HEK293T (cell line): ENCODE results near the gene FERMT2.

Source experiments
- CTCF ChIA-PET: fragments of 350-600 bp; formaldehyde crosslinking; extraction: SDS; loops from one replicate; lab custom pipeline; 2021; ENCODE audit warnings: antibody characterized with exemption, inconsistent platforms; lab: Yijun Ruan, JAX
- POLR2A ChIA-PET: fragments of 350-600 bp; formaldehyde crosslinking; extraction: SDS; loops from one replicate; lab custom pipeline; 2020; ENCODE audit warnings: antibody characterized with exemption, inconsistent platforms; lab: Yijun Ruan, JAX
- DNase-seq: peaks from one replicate; pipeline ENCODE4 v3.0.0; 2012; ENCODE audit warnings: mixed read lengths; ENCODE audit errors: extremely low spot score
- ARNT ChIP-seq: fragments of 450-650 bp; IDR thresholded peaks from 2 replicates; pipeline ENCODE4 v1.6.1; 2017; ENCODE audit warnings: mild to moderate bottlenecking
- BHLHE40 ChIP-seq: fragments of 450-650 bp; IDR thresholded peaks from 2 replicates; pipeline ENCODE4 v1.6.1; 2016; ENCODE audit warnings: mild to moderate bottlenecking, moderate library complexity, borderline replicate concordance
- CTBP1 ChIP-seq: fragments of 450-650 bp; IDR thresholded peaks from 2 replicates; pipeline ENCODE4 v1.6.1; 2016; ENCODE audit warnings: borderline replicate concordance
- ELF4 ChIP-seq: fragments of 450-650 bp; IDR thresholded peaks from 2 replicates; pipeline ENCODE4 v1.6.1; 2017; ENCODE audit warnings: antibody characterized with exemption
- FOXA1 ChIP-seq: fragments of 450-650 bp; IDR thresholded peaks from 2 replicates; pipeline ENCODE4 v1.6.1; 2016; ENCODE audit warnings: mild to moderate bottlenecking
- FOXK2 ChIP-seq: fragments of 450-650 bp; IDR thresholded peaks from 2 replicates; pipeline ENCODE4 v1.6.1; 2016; ENCODE audit warnings: mild to moderate bottlenecking
- FOXM1 ChIP-seq: fragments of 450-650 bp; IDR thresholded peaks from 2 replicates; pipeline ENCODE4 v1.6.1; 2017; ENCODE audit warnings: mild to moderate bottlenecking, borderline replicate concordance
- HDGF ChIP-seq: fragments of 450-650 bp; IDR thresholded peaks from 2 replicates; pipeline ENCODE4 v1.6.1; 2017; ENCODE audit warnings: antibody characterized with exemption, borderline replicate concordance
- L3MBTL2 ChIP-seq: fragments of 450-650 bp; conservative IDR thresholded peaks from 2 replicates; pipeline ENCODE4 v1.6.1; 2016; ENCODE audit warnings: mild to moderate bottlenecking
- LEF1 ChIP-seq: fragments of 450-650 bp; IDR thresholded peaks from 2 replicates; pipeline ENCODE4 v1.6.1; 2017; ENCODE audit warnings: mild to moderate bottlenecking, borderline replicate concordance
- NFRKB ChIP-seq: fragments of 450-650 bp; IDR thresholded peaks from 2 replicates; pipeline ENCODE4 v1.6.1; 2016; ENCODE audit warnings: mild to moderate bottlenecking, moderate library complexity
- SP1 ChIP-seq: fragments of 450-650 bp; IDR thresholded peaks from 2 replicates; pipeline ENCODE4 v1.6.1; 2017
- SUZ12 ChIP-seq: fragments of 450-650 bp; IDR thresholded peaks from 2 replicates; pipeline ENCODE4 v1.6.1; 2016; ENCODE audit warnings: mild to moderate bottlenecking
- TARDBP ChIP-seq: fragments of 450-650 bp; IDR thresholded peaks from 2 replicates; pipeline ENCODE4 v1.6.1; 2016
- ZNF384 ChIP-seq: fragments of 450-650 bp; IDR thresholded peaks from 2 replicates; pipeline ENCODE4 v1.6.1; 2016
- TF ChIP-seq, protein P1 (sequence below): fragments of 450-650 bp; IDR thresholded peaks from 2 replicates; pipeline ENCODE4 v1.6.1; 2016

FERMT2 gene

GRCh38 chr14:52846591-52846990, 104.3 kb downstream of the FERMT2 start:
- ChIA-PET POLR2A (interaction anchor here (0.9 kb wide), 1 partner anchor 99 kb away, joined by 3 read pairs; no protein-coding TSS in a partner anchor), CTCF (no interaction called here)
- TF ChIP-seq BHLHE40 (no peak), HDGF (no peak), FOXK2 (no peak), ZNF384 (no peak), FOXA1 (no peak), TARDBP (no peak), CTBP1 (no peak), ARNT (no peak), L3MBTL2 (no peak), ELF4 (no peak), NFRKB (no peak), SP1 (no peak), FOXM1 (no peak)
- no peak for DNase-seq

GRCh38 chr14:52845081-52845480, 105.8 kb downstream of the FERMT2 start:
- CTCF ChIA-PET, result interaction anchor here (0.6 kb wide), 1 partner anchor 59 kb away, joined by 5 read pairs; no protein-coding TSS in a partner anchor

DNA sequence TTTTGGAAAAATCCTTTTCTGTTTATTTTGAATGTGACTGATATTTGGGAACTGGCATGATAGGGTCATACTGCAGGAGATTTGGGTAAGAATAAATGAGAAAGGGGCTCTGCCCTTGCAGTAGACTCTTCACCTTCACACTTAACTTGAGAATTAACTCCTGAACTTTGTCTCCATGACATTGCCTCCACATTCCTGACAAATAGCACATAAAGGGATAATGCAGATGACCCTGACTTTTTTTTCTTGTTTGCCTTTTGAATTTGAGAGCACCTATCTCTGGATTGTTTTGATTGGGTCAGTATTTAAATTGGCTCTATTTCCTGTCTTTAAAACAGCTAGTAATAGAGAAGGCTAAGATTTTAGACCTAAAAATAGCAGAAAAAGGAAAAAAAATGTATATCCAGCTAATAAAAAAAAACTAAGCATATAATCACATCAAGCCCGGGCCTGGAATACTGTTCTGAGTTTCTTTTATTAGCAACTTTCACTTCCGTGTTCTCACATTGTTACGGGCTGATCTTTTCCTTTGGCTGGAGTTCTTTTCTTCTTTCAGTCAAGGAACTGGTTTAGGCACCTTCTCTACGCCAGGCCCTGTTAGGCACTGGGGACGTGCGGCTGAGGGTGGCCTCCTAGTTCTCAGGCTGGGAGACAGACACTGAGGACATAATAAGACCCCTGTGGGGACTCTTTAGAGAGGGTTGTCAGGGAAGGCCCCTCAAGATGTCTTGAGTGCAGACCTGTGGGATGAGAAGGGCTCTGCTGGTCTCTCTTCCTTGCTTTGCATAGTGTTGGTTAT, 106.4 kb downstream of the FERMT2 start:
- POLR2A ChIA-PET, result no interaction called here

More at GRCh38 chr14:52845081-52845480, 105.8 kb downstream of the FERMT2 start:
- TF ChIP-seq LEF1, result no peak
- no peak for TF ChIP-seq FOXA1
- TF ChIP-seq TARDBP, result no peak
- TF ChIP-seq L3MBTL2, result no peak
- no peak for TF ChIP-seq NFRKB
- no peak for TF ChIP-seq FOXM1
- no peak for TF ChIP-seq ARNT
- TF ChIP-seq ZNF384, result no peak
- TF ChIP-seq, protein P1, sequence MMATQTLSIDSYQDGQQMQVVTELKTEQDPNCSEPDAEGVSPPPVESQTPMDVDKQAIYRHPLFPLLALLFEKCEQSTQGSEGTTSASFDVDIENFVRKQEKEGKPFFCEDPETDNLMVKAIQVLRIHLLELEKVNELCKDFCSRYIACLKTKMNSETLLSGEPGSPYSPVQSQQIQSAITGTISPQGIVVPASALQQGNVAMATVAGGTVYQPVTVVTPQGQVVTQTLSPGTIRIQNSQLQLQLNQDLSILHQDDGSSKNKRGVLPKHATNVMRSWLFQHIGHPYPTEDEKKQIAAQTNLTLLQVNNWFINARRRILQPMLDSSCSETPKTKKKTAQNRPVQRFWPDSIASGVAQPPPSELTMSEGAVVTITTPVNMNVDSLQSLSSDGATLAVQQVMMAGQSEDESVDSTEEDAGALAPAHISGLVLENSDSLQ, result no peak
- no peak for DNase-seq
- POLR2A ChIA-PET, result no interaction called here

DNA sequence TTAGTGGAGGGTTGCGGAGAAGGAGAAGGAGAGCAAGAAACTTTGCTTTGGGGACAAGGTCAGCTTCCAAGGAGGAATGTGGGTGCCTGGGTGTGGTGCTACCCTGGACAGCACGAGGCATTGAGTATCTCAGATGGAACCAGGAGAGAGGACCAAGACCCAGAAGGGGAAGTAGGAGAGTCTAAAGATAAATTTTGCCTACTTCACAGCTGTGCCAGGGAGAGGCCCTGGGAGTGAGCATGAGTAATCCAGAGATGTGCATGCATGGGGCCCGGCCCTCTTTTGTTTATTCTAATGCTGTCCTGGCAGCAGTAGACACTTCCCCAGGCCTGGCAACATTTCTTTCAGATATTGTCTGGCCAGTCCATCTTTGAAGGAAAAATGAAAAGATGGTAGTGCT, 110.0 kb downstream of the FERMT2 start:
- CTCF ChIA-PET, result interaction anchor here (1.3 kb wide), 1 partner anchor 51 kb away, joined by 7 read pairs; no protein-coding TSS in a partner anchor
- POLR2A ChIA-PET, result no interaction called here
- TF ChIP-seq LEF1 (no peak), FOXA1 (no peak), TARDBP (no peak), ARNT (no peak), L3MBTL2 (no peak)
- no peak for DNase-seq

More for the DNA sequence above, 106.4 kb downstream of the FERMT2 start:
- CTCF ChIA-PET, result interaction anchor here (0.6 kb wide), 1 partner anchor 59 kb away, joined by 5 read pairs; no protein-coding TSS in a partner anchor
- TF ChIP-seq SUZ12 (no peak), CTBP1 (no peak), ARNT (no peak), ZNF384 (no peak), L3MBTL2 (no peak), FOXA1 (no peak), LEF1 (no peak), BHLHE40 (no peak)
- TF ChIP-seq, protein P1, result no peak
- no peak for DNase-seq

DNA sequence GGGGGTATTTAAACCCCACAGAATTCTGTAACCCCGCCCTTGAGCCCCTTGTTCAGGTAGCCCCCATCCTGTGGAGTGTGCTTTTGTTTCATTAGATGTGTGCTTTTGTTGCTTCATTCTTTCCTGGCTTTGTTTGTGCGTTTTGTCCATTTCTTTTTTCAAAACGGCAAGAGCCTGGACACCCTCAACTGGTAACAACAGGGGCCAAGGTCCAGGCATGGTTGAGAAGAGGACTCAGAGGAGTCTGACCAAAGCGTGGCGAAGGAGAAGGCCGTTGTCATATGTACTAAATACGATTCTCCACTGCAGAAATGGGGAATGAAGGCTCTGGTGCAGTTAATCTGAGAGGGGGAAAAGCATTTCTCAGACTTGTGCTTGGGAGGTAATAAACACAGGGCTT, 113.4 kb downstream of the FERMT2 start:
- DNase-seq, result no peak
- ChIA-PET POLR2A (no interaction called here), CTCF (no interaction called here)
- TF ChIP-seq SUZ12, result no peak

GRCh38 chr14:52836063-52836462, 114.8 kb downstream of the FERMT2 start:
- no peak for DNase-seq
- POLR2A ChIA-PET, result no interaction called here
- TF ChIP-seq HDGF (no peak), FOXA1 (no peak), NFRKB (no peak), SUZ12 (no peak), CTBP1 (no peak), LEF1 (no peak), BHLHE40 (no peak), SP1 (no peak), ARNT (no peak), TARDBP (no peak), L3MBTL2 (no peak), FOXK2 (no peak), FOXM1 (no peak), ZNF384 (no peak), ELF4 (no peak)
- TF ChIP-seq, protein P1, result no peak
- CTCF ChIA-PET, result interaction anchor here (0.6 kb wide), 1 partner anchor 460 kb away, joined by 5 read pairs; no protein-coding TSS in a partner anchor
